HG03521 (cell line): Measurements from ENCODE around the gene ADGRB3.
"Not testable (repeated sequence)": the region's sequence is repeated elsewhere in the genome, so short reads cannot be mapped to it uniquely, and the experiment has no call there.

Source experiments
- ATAC-seq: cut with Tn5 transposase; IDR thresholded peaks from one replicate; pipeline ENCODE4 v1.9.1; 2021; ENCODE audit warnings: mild to moderate bottlenecking, moderate library complexity; ENCODE audit not compliant: unreplicated experiment

ADGRB3 gene

DNA sequence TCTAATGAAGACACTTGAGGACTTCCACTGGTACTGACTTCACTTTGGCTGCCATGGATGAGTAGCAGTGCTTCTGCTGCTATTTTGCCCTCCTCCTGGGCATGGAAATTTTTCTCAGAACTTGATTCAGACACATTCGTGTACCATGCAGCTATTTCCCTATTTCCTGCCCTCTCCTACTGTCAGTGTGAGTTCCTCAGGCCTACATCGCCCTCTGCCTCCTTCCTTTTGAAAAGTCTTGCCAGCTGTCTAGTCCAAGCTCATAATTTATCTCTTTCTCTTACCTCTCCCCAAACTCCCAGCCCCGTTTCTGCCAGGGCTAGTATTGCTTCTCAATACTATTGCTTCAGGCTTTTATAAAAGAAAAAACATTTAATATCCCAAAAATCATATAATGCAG, 470.2 kb downstream of the ADGRB3 start:
- ATAC-seq: no peak

DNA sequence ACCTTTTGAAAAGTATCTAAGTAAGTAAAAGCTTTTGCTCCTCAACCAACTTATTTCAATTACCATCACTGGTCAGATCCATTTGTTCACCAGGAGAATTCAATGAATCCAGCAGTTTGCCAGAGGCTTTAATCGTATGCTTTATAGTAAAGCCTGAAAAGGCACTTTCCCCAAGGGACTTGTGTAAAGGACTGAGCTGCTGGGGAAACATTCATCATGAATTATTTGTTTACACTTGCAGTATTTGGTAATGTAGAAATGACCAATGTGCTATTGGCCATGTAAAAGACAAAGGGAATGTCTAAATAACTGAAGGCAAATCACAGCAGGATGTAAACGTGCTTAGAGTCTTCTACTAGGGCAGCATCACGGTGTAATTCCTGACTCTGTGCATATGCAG, 471.4 kb downstream of the ADGRB3 start:
- ATAC-seq: no peak

DNA sequence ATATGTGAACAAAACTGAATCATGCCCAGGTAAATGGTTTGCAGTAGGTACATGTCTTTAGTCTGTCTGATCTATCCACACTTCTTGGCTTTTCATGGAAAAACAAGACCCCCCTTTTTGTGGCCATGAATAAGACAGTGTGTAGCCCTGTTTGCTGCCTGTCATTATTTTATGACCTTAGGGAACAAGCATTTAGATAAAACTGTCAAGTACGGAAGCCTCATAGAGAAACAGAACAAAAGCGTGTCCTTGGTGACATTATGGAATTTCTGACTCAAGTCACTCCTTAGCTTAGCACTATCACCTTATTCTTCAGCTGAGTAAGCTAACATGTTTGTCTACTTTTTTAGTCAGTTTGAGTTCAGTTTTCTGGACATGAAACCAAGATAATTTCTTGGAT, 476.2 kb downstream of the ADGRB3 start:
- ATAC-seq: no peak

DNA sequence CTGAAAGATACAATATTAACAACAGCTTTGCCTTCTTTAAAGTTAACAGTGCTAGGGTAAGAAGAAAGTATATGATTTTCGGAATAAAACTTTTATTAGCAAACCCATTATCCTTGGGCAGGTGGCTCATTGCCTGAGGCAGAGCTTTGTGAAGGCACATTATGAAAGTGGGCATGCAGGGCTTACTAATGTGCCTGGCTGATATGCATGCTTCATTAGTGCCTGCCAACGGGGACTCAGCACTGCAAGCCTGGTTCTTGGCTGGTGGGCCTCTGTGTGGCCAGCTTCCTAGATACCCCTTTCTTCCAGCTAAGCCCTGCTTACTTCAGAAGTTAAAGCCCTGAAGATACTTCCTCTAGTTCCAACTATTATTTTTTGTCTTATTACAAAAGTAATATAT, 481.6 kb downstream of the ADGRB3 start:
- no peak for ATAC-seq

DNA sequence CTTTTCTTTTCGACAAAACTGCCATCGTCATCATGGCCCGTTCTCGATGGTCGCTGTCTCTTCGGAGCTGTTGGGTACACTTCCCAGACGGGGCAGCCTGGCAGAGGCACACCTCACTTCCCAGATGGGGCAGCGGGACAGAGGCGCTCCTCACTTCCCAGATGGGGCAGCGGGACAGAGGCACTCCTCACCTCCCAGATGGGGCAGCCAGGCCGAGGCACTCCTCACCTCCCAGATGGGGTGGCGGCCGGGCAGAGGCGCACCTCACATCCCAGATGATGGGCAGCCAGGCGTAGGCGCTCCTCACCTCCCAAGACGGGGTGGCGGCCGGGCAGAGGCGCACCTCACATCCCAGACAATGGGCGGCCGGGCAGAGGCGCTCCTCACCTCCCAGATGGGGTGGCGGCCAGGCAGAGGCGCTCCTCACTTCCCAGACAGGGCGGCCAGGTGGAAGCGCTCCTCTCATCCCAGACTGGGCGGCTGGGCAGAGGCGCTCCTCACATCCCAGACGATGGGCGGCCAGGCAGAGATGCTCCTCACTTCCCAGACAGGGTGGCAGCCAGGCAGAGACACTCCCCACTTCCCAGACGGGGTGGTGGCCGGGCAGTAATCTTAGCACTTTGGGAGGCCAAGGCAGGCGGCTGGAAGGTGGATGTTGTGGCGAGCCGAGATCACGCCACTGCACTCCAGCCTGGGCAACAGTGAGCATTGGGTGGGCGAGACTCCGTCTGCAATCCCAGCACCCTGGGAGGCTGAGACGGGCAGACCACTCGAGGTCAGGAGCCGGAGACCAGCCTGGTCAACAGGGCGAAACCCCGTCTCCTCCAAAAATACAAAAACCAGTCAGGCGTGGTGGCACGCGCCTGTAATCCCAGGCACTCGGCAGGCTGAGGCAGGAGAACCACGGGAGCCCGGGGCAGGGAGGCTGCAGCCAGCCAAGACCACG, 486.7 kb downstream of the ADGRB3 start:
- not testable (repeated sequence) for ATAC-seq

DNA sequence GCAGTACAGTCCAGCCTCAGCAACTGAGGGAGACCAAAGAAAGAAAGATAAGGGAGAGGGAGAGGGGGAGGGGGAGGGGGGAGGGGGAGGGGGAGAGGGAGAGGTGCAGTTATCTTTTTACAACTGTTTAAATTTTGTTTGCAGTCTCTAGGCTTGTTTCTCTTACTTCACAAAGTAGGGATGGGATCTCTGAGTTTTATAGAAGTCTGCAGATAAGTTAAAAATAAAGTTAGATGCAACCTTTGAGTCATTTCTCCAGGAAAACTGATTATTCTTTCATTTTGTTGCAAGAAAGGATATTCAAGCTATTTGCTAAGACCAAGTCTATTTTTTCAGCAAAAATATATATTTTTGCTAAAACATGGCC, 487.3 kb downstream of the ADGRB3 start:
- ATAC-seq: no peak

DNA sequence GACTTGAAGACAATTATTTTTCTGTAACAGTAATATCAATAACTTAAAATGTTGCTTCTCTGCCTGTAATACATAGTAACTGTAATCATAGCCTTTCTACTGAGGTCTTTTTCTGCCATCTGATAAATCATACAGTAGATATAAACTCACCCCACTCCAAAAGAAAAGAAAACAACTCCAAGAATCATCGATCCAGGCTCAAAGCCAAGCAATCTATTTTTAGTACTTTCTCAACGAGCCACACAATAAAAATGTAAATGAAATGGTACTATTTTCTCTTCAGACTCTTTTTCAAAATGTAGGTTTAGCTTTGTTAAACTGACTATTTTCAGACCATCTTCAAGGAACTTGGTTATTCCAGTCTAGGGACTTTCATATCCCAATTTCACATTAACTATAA, 493.3 kb downstream of the ADGRB3 start:
- no peak for ATAC-seq

DNA sequence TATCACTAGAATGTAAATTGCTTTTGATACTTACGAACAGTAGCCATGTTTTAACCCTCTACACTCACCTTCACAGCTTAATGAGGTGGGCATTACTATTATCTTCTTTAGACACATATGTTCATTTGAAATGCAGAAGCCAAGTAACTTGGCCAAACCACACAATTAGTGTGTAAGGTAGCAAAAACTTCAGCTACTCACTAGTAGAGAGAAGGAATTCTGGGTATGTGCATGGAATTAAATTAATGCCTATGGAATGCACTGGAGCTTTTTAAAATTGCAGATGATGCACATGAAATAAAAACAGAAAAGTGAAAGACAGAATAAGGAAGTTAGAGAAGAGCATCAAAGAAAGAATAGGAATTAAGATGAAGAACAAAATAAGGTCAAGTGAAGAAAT, 494.0 kb downstream of the ADGRB3 start:
- ATAC-seq: no peak

DNA sequence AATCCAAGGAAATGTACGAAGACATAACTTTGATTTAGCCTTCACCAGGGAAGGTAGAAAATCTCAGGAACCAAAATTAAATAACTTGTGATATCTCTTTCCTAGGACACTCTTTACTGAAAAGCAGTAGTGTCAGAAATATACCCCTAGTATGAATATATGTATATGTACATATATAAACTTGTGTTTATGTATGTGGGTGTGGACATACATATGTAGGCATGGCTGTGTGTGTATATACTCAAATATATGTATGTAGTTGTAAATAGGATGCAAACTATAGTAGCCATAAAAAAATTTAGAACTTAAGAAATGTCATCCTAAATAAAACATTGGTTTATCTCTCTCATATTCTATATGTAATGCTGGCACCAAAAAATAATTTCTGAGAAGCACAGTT, 500.8 kb downstream of the ADGRB3 start:
- ATAC-seq: no peak

DNA sequence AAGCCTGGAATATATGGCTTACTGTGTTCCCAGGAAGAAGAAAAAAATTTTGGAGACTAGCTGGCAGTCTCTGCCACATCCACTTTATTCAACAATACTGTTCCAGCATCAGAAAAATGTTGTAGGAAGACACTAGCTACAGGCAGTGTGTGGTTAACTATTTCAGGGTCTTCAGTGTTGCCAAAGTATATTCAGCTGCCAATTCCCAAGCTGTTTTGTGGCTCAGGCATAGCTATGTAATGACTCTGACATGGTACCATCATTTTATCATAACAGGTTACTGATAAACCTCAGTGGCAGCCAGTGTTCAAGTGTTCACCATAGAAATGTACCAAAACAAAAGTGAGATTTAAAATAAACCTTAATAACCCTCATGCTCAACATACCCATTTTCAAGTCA, 503.1 kb downstream of the ADGRB3 start:
- no peak for ATAC-seq

DNA sequence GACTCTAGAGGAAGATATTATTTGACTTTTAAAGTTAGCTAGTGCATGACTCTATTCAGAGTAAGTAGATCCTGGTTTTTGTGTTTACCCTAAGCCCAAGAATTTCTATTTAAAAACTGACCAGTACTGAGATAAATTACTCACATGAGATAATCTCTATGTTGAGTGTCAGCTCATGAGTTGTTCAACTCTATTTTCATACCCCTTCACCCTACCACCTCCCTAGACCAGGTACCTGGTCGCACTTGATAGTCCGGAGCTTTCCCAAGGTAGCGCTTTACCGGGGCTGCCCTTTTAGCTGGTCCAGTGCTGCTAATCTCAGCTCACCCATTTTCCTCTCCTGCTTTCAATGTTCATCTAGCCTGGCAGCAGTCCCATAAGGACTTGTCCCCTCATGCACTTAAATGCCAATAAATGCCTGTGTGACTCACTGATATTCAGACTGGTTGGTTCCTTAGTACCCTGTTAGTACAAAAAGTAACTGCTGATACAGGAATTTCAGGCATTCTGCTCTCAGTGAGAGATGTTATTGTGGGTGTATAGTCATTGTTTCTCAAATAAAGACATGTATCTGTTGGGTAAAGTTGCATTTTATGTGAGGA, 503.9 kb downstream of the ADGRB3 start:
- ATAC-seq: no peak

DNA sequence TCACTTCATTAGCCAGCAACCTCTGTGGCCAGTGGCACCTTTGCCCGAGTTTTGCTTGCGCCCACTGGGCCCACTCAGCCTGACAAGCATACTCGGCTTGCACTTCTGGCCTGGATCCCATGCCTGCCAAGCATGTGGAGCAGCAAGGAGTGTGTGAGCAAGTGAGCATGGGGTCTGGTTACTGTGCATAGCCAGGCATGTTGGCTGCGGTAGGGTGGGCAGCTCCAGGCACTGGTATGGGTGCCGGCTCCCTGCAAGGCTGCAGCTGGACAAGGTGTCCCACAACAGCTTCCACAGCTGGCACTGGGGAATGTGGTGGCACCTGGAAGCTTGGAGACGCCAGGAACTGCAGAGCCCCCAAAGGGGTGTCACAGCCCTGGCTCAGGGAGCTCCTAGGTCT, 510.0 kb downstream of the ADGRB3 start:
- no peak for ATAC-seq

DNA sequence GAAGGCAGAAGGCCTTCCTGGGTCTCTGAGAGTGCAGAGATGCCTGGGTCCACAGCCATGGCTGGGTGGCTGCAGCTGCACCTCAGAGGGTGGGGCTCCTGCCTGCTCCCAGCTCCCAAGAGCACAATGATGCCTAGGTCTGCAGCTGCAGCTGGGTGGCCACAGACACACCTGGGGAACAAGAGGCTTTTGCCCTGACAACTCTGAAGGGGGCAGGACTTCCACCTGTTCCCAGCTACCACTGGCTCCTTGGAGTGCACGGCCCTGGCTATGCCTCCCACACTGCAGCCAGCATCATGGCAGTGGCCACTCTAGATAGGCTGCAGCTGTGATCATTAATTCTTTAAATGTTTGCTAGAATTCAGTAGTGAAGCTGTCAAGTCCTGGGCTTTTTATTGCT, 511.3 kb downstream of the ADGRB3 start:
- no peak for ATAC-seq

DNA sequence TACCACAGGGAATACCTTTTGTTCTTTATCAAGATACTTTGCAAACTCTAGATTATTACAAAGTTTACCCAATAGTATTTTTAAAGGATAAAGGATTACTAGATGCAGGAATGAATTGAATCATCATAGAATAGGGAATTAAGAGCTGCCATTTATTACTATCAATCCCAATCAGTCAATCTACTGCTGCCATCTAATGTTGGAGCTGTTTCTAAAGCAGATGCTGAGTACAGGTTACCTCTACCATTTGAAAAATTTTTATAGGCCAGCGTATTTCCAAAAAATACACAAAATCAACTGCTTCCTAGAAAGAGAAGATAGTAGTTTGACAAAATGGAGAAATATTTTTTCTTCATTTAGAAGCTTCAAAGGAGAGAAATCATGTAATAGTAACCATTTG, 520.4 kb downstream of the ADGRB3 start:
- ATAC-seq: no peak

DNA sequence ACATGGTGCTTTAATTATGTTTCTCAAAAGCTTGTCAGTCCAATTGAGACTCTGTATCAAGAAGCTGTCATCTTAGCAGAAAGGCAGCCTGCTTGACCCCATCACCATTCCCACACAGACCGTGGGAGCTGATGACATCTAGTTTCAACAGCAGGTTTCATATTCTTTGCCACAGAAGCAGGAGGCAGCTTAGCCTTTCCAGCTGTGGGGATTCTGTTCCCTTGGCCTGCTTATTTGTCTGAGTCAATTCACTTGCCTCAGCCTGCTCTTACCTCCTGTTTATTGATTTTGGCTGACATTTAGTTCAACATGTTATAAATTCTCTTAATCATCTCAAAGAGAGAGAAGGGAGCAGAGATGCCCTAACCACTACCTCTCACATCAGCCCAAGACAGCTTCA, 527.7 kb downstream of the ADGRB3 start:
- ATAC-seq: no peak

DNA sequence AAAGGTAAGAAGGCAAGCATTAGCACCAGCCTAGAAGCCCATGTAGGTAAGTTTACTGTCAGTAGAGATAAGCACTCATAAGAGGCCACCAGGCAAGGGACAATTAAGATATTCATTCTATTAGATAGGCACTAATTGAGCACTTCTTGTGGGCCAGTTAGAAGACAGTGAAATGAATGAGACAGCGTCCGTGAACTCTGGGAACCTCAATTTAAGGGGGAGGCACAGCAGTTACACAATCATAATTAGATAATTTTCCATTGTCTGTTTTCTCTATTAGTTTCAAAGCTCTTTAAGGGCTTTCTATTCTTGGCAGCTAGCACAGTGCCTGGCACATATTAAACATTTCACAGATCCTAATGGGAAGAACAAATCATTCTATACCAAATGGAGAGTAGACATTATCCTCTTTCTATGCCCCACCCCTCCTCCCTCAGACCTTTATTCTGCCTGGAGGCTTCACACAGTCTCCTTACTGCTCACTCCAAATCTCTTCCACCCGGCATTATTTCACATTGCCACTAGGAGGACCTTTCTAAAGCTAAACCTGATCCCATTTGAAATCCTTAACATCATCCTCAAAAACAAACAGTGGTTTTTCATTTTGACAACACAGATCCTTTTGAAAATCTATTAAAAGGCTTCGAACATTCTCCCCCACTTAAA, 529.6 kb downstream of the ADGRB3 start:
- ATAC-seq: no peak

DNA sequence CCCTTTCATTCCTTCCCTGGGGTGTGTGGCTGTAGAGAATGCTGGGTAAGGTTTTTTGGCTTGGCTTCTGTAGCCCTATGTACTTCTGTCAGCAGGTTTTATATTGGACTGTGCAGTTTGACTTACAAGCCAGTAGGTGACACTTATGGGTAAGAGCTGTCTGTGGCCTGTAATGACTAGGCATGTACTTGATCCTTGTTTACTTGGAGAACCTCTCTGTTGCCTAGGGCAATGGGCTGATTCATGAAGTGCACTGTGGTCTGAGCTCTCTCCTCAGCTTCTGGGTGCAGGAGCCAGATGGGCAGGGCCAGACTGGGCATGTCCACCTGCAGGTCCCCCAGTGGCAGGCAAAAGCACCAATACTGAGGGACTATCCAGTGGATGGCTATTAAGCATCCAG, 544.6 kb downstream of the ADGRB3 start:
- ATAC-seq: peak; percentile 64

DNA sequence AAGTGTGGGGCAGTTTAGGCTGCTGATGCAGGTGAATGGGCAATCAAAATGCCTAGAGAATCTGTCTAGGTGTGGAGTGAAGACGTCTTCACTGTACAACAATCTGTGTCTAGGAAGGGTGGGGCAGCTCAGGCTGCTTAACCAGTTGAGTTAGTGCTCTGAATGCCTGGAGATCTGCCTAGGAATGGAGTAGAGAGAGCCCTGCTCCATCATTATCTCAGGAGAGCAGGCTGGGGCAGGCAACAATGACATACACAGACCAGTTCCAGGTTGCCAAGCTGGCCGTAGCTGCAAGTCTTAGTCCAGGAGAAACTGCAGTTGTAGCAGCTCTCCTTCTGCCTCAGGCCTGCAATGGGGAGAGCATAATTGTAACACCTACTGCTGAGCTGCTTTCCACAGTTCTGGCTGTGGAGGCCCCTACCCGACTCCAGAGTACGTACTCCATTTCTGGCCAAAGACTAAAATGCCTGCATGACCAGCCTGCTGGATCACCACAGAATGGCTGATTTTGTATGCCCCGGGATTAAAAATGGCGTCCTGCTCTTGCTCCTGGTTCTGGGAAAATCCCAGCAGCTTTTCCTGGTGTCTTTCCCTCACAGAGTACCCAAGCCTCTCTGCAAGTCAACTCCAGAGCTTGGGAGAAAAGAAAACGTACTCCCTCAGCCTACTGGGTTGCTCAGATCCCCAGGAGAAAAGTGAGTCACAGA, 545.4 kb downstream of the ADGRB3 start:
- ATAC-seq: no peak

DNA sequence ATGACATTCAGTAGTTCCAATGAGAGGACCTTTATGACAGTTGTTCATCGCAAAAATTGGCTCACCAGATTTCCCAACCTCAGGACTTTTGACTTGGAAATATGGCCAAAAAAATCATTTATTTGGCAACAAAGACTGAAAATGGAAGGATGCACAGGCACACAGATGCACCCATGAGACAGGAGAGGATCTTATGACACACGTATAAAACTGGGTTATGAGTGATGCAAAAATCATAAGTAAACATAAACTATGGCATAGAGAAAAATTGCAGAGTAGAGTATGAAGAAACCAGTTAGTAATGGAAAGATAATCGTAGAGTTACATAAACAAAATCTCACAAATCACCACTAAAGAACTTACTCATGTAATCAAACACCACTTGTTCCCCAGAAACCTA, 546.9 kb downstream of the ADGRB3 start:
- ATAC-seq: no peak

DNA sequence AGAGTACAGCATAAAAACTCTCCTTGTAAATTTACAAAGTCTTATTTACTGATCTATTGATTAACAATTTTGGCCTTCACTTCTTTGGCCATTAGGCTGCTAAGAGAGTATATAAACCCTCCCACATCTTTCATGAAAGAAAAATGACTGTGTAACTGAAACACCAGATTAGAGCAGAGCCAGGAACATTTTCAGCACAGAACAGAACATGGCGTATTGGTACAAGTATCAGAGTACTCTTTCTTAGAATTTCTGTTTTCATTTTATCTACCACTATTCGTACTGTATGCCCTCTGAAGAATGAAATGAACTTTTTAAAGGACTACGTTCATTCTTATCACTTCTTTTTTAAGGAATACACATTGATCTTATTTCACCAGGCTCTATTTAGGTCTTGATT, 550.2 kb downstream of the ADGRB3 start:
- ATAC-seq: no peak

DNA sequence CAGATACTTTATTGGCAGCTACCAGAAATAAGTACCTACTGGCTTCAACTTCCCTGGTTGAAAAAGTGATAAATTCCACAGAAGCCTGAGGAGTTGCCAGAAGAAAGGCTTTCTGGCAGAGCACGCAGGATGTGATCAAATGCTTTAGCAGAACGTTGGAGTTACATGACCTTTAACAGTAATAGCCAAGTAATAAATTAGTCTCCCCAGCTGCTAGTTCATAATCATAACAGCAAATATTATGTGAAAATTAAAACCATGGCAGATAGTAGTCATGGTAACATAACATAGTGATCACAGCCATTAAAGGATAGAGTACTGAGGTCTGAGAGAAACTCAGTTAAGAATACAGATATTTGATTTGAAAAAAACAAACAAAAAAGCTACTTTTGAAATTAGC, 567.7 kb downstream of the ADGRB3 start:
- ATAC-seq: no peak
